B cell (primary cell): ENCODE data around the gene HTR4. TPM values are rescaled to one million over a fixed set of nuclear protein-coding genes. Genes with fewer than 3 reads are reported as not detected.

Experiments
- ATAC-seq: fragments of 200-7000 bp; cut with Tn5 transposase; one replicate; pipeline ENCODE4 v1.10.0; 2021; ENCODE audit warnings: low read depth, mild to moderate bottlenecking, moderate number of reproducible peaks, moderate library complexity
- CTCF ChIA-PET: fragments of 350-600 bp; sonication (Branson Sonifier 250); formaldehyde crosslinking; loops from one replicate; lab custom pipeline; 2021; ENCODE audit warnings: antibody characterized with exemption, inconsistent platforms; lab: Charles Lee
- POLR2A ChIA-PET: fragments of 350-600 bp; sonication (Branson Sonifier 250); formaldehyde crosslinking; loops from one replicate; lab custom pipeline; 2021; ENCODE audit warnings: antibody characterized with exemption; lab: Charles Lee
- DNase-seq: peaks from one replicate; pipeline ENCODE4 v3.0.0; 2013
- H2AFZ ChIP-seq: 2 replicates; pipeline ENCODE4 v1.6.1; 2012; ENCODE audit warnings: mild to moderate bottlenecking, low read depth, low read length; ENCODE audit not compliant: insufficient read depth, poor library complexity, severe bottlenecking
- H3K27ac ChIP-seq, 2 donors: 1 replicate in 1 of 2; 2 replicates in 1 of 2; pipeline ENCODE4 v1.5.1; 2012 to 2013; ENCODE audit warnings: low read length in 2 of 2, mild to moderate bottlenecking in 2 of 2, moderate library complexity in 1 of 2
- H3K27me3 ChIP-seq, 4 experiments: fragments of 200-600 bp in 1 of 4; sonication (generic) in 1 of 4; replicated peaks in 1 of 4; 1 replicate in 2 of 4; 2 replicates in 2 of 4; pipeline versions ENCODE4 v1.6.1 to v1.7.0; 2013 to 2016; ENCODE audit warnings: low read length in 3 of 4, mild to moderate bottlenecking in 2 of 4, mixed read lengths in 1 of 4, moderate library complexity in 1 of 4; ENCODE audit not compliant: insufficient read depth in 4 of 4, control insufficient read depth in 3 of 4; ENCODE audit errors: control extremely low read depth in 1 of 4
- H3K36me3 ChIP-seq, 2 experiments: replicated peaks in 1 of 2; 1 replicate in 1 of 2; 2 replicates in 1 of 2; pipeline versions ENCODE4 v1.6.1 to v1.7.1; 2013; ENCODE audit warnings: low read length in 1 of 2; ENCODE audit not compliant: insufficient read depth in 2 of 2, control insufficient read depth in 1 of 2; ENCODE audit errors: control extremely low read depth in 1 of 2, extremely low read depth in 1 of 2
- H3K4me1 ChIP-seq, 2 donors: fragments of 200-600 bp in 1 of 2; sonication (generic) in 1 of 2; 1 replicate in 1 of 2; 2 replicates in 1 of 2; pipeline versions ENCODE4 v1.5.1 to v1.6.1; 2013 to 2017; ENCODE audit warnings: low read length in 2 of 2; ENCODE audit not compliant: control insufficient read depth in 2 of 2, insufficient read depth in 2 of 2
- H3K4me2 ChIP-seq: replicated peaks from 2 replicates; pipeline ENCODE3; 2012; ENCODE audit warnings: mild to moderate bottlenecking, low read depth, low read length; ENCODE audit not compliant: poor library complexity, severe bottlenecking
- H3K4me3 ChIP-seq, 5 experiments: fragments of 200-600 bp in 1 of 5; sonication (generic) in 1 of 5; 1 replicate in 3 of 5; 2 replicates in 2 of 5; pipeline versions ENCODE4 v1.5.1 to v1.7.0; 2011 to 2016; ENCODE audit warnings: low read length in 4 of 5, mild to moderate bottlenecking in 4 of 5, low read depth in 2 of 5, control low read depth in 1 of 5, moderate library complexity in 1 of 5; ENCODE audit not compliant: insufficient read depth in 1 of 5; ENCODE audit errors: control extremely low read depth in 1 of 5, extremely low read depth in 1 of 5
- H3K79me2 ChIP-seq: fragments of 200-600 bp; sonication (generic); one replicate; pipeline ENCODE4 v1.6.0; 2016; ENCODE audit warnings: low read length; ENCODE audit not compliant: control insufficient read depth, insufficient read depth
- H3K9ac ChIP-seq: fragments of 200-600 bp; sonication (generic); 2 replicates; pipeline ENCODE4 v1.6.1; 2017; ENCODE audit warnings: mild to moderate bottlenecking, low read length, moderate library complexity
- H3K9me3 ChIP-seq, 3 donors: one replicate each; pipeline versions ENCODE4 v1.6.1 to v1.7.1; 2013; ENCODE audit warnings: low read length in 2 of 3; ENCODE audit not compliant: control insufficient read depth in 2 of 3, insufficient read depth in 1 of 3; ENCODE audit errors: control extremely low read depth in 1 of 3
- H4K20me1 ChIP-seq: 2 replicates; pipeline ENCODE4 v1.6.0; 2012; ENCODE audit warnings: mild to moderate bottlenecking, low read length; ENCODE audit not compliant: insufficient read depth, control insufficient read depth, poor library complexity, severe bottlenecking
- H3K27ac Mint-ChIP-seq: one replicate; pipeline ENCODE4 v1.8.0; 2021; ENCODE audit warnings: mixed read lengths
- H3K27me3 Mint-ChIP-seq: one replicate; pipeline ENCODE4 v1.8.0; 2021; ENCODE audit warnings: mixed read lengths
- H3K4me1 Mint-ChIP-seq: one replicate; pipeline ENCODE4 v1.8.0; 2021; ENCODE audit warnings: mixed read lengths
- H3K4me3 Mint-ChIP-seq: one replicate; pipeline ENCODE4 v1.8.0; 2021; ENCODE audit warnings: mixed read lengths
- H3K9me3 Mint-ChIP-seq: one replicate; pipeline ENCODE4 v1.8.0; 2022; ENCODE audit warnings: mixed read lengths; ENCODE audit not compliant: insufficient read depth
- CTCF ChIP-seq: fragments of 200-600 bp; IDR thresholded peaks from one replicate; pipeline ENCODE4 v1.8.0; 2022; ENCODE audit warnings: antibody characterized with exemption, mild to moderate bottlenecking
- EZH2 ChIP-seq: IDR thresholded peaks from 2 replicates; pipeline ENCODE4 v1.6.1; 2012; ENCODE audit warnings: borderline replicate concordance, low read depth, mild to moderate bottlenecking, moderate library complexity, low read length; ENCODE audit not compliant: insufficient read depth, poor library complexity, severe bottlenecking
- WGBS: methylation state at CpG from one replicate; pipeline ENCODE4 v1.1.5; 2013; ENCODE audit warnings: missing lambda C conversion rate; ENCODE audit not compliant: insufficient coverage; 5-methylcytosine and 5-hydroxymethylcytosine counted together
- intact Hi-C: fragments of 100-400 bp; cut with micrococcal nuclease; formaldehyde crosslinking; loops from one replicate; pipeline ENCODE4 v1.10.0; 2022
- polyA plus RNA-seq: library from polyadenylated mRNA; depleted of rRNA; stranded (reverse); fragments of >200 nt; gene quantifications from 2 replicates; pipeline ENCODE4 v1.2.3, GENCODE V29; 2012
- total RNA-seq, 2 donors: library from RNA; stranded (reverse); fragments of 120-200 nt in 1 of 2; gene quantifications; 1 replicate in 1 of 2; 2 replicates in 1 of 2; pipeline versions ENCODE4 v1.2.3 to v1.2.4, GENCODE V29; 2013 to 2022

Gene HTR4
- total and polyA plus RNA-seq, 2 donors (not counting 1 experiment from before 2014, with no cell fraction given): not detected

DNA sequence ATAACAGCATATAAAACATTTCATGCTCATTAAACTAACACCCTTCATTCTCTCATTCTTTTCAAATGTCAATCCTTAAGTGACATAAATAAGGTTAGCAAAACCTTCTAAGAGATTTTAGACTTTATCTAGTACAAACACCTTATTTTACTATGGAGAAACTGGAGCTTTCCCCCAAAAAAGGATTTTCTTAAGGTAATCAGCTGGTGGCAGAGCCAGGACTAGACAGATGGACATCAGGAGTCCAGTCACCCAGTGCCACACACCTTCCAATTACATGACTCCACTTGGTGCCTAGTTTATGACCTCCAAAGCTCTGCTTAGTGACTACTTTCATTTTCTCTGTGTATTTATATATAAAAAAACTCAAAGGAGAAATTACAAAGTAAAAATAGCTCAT, 70.2 kb downstream of the HTR4 start:
- no peak overlapping the region for H3K4me3 Mint-ChIP-seq
- no peaks in the 10 kb centered on the region for H3K27me3 Mint-ChIP-seq
- POLR2A ChIA-PET: no interaction called here

GRCh38 chr5:148583421-148583965, 70.8 kb downstream of the HTR4 start:
- H3K4me2 ChIP-seq: no peak overlapping the region
- no peaks in the 10 kb centered on the region for H4K20me1 ChIP-seq
- WGBS: no CpG with 5 or more reads among the region's 2 CpGs
- no peaks in the 10 kb centered on the region for H3K27me3 ChIP-seq
- H3K9ac ChIP-seq: no peak overlapping the region
- H3K36me3 ChIP-seq: no peaks in the 10 kb centered on the region
- Mint-ChIP-seq H3K9me3 (peaks cover 5% of the 10 kb centered on the region), H3K27me3 (no peaks in the 10 kb centered on the region), H3K4me3 (no peak overlapping the region), H3K27ac (no peak overlapping the region), H3K4me1 (no peaks in the 10 kb centered on the region)
- no peak overlapping the region for H3K4me3 ChIP-seq
- no peaks in the 10 kb centered on the region for H3K4me1 ChIP-seq
- TF ChIP-seq CTCF (no peak), EZH2 (no peak)
- H3K9me3 ChIP-seq: no peaks in the 10 kb centered on the region
- no peak overlapping the region for H3K27ac ChIP-seq
- DNase-seq (no peak), ATAC-seq (no peak)
- no peak overlapping the region for H2AFZ ChIP-seq
- no peaks in the 10 kb centered on the region for H3K79me2 ChIP-seq
- POLR2A ChIA-PET: no interaction called here
- intact Hi-C loops: no loop called here
- CTCF ChIA-PET: no interaction called here

More for the DNA sequence above, 70.2 kb downstream of the HTR4 start:
- no peaks in the 10 kb centered on the region for H3K27me3 ChIP-seq
- no peak for ATAC-seq
- no peak overlapping the region for H3K27ac Mint-ChIP-seq
- H3K9me3 ChIP-seq: no peaks in the 10 kb centered on the region
- CTCF ChIA-PET: no interaction called here
- H3K36me3 ChIP-seq: no peaks in the 10 kb centered on the region
- no peaks in the 10 kb centered on the region for H3K79me2 ChIP-seq
- no peak for TF ChIP-seq CTCF
- TF ChIP-seq EZH2: no peak
- H3K9me3 Mint-ChIP-seq: peaks cover 5% of the 10 kb centered on the region
- H3K9ac ChIP-seq: no peak overlapping the region
- H3K4me2 ChIP-seq: no peak overlapping the region
- H3K4me1 Mint-ChIP-seq: no peaks in the 10 kb centered on the region
- H3K27ac ChIP-seq: no peak overlapping the region
- H2AFZ ChIP-seq: no peak overlapping the region
- no peak overlapping the region for H3K4me3 ChIP-seq
- intact Hi-C loops: no loop called here
- DNase-seq: no peak
- no peaks in the 10 kb centered on the region for H3K4me1 ChIP-seq
- no peaks in the 10 kb centered on the region for H4K20me1 ChIP-seq
